Measurements from ENCODE around the gene PTPRN2.

Gene PTPRN2

GRCh38 chr7:158323741-158324396 lies 263.8 kb downstream of the PTPRN2 start:
- DNase-seq (ENCODE audit: insufficient read length, low spot score): no peak
- no peak for TF ChIP-seq CTCF (IDR thresholded peaks at IDR 0.05; ENCODE audit: insufficient read depth, missing control alignments)
- FAIRE-seq: no peak

GRCh38 chr7:158322616-158323530 lies 264.8 kb downstream of the PTPRN2 start:
- no peak for DNase-seq (ENCODE audit: insufficient read length, low spot score)
- FAIRE-seq: no peak
- no peak for TF ChIP-seq CTCF (IDR thresholded peaks at IDR 0.05; ENCODE audit: insufficient read depth, missing control alignments)

- no peak for DNase-seq (ENCODE audit: insufficient read length, low spot score)
- no peak for FAIRE-seq
- no peak for TF ChIP-seq CTCF (IDR thresholded peaks at IDR 0.05; ENCODE audit: insufficient read depth, missing control alignments)
Measured at GRCh38 chr7:158321936-158322615, 265.5 kb downstream of the PTPRN2 start.

GRCh38 chr7:158321056-158321700 lies 266.4 kb downstream of the PTPRN2 start:
- no peak for FAIRE-seq
- DNase-seq (ENCODE audit: insufficient read length, low spot score): no peak
- TF ChIP-seq CTCF (IDR thresholded peaks at IDR 0.05; ENCODE audit: insufficient read depth, missing control alignments): no peak

GRCh38 chr7:158320328-158320727 lies 267.3 kb downstream of the PTPRN2 start:
- FAIRE-seq: no peak

GRCh38 chr7:158318511-158318913 lies 269.1 kb downstream of the PTPRN2 start:
- TF ChIP-seq CTCF (IDR thresholded peaks at IDR 0.05; ENCODE audit: insufficient read depth, missing control alignments): no peak
- no peak for DNase-seq (ENCODE audit: insufficient read length, low spot score)
- no peak for FAIRE-seq

More at GRCh38 chr7:158320328-158320727, 267.3 kb downstream of the PTPRN2 start:
- no peak for DNase-seq (ENCODE audit: insufficient read length, low spot score)
- TF ChIP-seq CTCF (IDR thresholded peaks at IDR 0.05; ENCODE audit: insufficient read depth, missing control alignments): no peak
